GM21737 (cell line): ENCODE data around the gene PIM3.

Source experiments
- ATAC-seq: cut with Tn5 transposase; IDR thresholded peaks from one replicate; pipeline ENCODE4 v1.9.1; 2021; ENCODE audit warnings: mild to moderate bottlenecking, moderate library complexity; ENCODE audit not compliant: unreplicated experiment

Gene PIM3

DNA sequence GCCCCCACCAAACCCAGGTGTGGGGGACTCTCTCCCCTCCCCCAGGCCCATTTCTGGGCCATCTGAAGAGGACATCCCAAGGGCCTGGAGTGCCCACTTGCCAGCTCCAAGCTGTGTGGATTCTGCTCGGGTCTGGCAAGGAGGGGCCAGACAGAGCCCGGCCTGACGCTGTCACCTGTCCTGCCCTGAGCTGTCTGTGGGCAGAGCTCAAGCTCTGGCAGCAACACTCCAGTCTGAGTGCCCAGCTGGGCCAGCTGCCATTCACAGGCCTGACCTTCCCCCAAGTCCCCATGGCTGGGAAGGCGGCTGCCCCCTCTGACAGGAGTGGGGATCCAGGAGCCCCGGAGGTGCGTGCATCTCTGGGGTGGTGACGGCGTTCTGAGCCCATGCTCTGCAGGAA lies 6.2 kb upstream of the PIM3 start:
- ATAC-seq = no peak

- ATAC-seq = no peak
Measured at GRCh38 chr22:49954991-49955580, 5.5 kb upstream of the PIM3 start.

DNA sequence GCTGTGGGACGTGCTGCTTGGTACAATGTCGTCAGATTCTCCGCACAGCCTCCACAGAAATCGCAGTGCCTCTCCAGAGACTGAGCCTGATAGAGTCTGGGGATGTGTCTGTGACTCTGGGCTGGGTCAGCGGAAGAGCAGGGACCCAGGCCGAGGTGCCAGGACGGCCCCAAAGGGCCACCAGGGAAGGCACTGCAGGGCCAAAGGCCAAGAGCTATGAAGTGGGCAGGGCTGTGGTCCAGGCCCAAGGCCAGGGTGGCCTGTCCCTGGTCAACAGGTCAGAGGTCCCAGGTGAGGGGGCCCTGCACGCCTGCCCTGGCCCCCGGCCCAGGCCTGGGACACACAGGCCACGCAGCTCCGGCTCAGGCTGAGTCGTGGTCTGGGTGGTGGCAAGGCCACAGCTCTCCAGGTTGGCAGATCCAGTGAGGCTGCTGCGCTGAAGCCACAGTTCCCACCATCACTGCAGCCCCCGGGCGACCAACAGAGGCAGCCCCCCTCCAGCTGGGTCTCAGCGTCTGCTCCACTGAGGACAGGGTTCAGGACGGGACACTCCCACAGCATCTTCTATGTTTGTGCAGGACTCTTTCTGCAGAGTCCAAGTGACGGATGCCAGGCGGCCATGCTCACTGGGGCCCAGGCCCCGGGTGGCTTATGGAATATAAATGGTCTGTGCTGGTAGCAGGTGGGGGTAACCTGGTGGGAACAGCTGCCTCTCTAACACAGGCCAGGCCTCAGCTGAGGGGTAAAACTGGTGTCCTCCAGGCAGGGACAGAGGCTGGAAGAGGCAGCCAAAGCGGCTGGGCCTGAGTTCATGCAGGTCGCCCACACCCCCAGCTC lies 4.8 kb upstream of the PIM3 start:
- ATAC-seq = no peak

- no peak for ATAC-seq
Measured at GRCh38 chr22:49956418-49956770, 4.2 kb upstream of the PIM3 start.

- ATAC-seq = no peak
Measured at GRCh38 chr22:49956914-49957825, 3.4 kb upstream of the PIM3 start.

GRCh38 chr22:49957826-49958365 lies 2.7 kb upstream of the PIM3 start:
- no peak for ATAC-seq

GRCh38 chr22:49958366-49958921 lies 2.1 kb upstream of the PIM3 start:
- no peak for ATAC-seq

DNA sequence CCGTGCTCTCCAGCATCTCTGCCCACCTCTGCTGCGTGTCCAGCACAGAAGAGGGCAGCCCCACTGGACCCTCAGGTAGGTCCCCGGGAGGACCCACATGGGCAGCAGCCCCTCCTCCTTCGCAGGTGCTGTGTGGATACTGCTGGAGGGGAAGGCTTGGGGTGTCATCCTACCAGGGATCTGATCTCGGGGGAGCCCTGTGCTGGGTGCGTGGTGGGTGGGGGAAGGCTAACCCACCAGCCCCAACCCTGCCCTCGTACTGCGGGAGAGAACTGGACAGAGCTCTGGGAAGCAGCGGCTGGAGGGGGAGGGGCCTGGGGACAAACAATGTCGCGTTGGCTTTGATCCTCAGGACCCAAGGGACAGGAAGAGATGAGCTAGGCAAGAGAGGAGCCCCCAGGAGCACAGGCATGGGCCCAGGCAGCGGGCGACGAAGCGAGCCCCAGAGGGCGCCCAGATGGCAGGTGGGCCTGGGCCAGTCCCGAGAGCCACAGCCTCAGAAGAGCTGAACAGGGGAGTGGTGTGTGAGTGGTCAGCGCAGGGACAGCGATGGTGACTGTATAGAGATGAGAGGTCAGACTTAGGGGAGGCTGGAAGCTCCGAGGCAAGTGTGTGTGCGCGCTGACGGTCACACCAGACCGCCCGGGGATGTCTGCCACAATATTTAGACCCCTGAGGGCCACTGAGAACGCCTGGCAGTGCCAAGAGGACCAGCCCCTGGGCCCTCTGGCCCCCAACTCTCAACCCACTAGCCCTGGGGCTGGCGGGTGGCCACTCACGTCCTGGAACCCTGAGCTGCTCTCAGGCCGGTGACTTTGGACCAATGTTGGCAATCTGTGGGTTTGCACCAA lies 1.4 kb upstream of the PIM3 start:
- no peak for ATAC-seq

DNA sequence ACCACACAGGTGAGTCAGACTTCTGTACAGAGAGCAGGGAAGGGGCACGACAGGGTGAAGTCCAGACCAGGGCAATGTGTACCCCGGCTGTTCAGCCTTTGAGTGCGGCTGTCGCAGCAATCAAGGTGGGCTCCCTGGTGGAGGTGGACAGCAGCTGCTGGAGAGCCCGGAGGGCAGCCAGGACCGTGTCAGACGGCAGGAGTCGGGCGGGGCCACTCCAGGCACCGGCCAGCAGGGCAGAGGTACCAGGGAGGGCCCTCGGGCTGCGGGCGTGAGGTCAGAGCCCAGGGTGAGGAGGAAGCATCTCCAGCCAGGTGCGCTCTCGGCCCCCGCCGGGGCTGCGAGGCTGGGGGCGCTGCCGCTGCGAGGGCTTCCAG lies 802 bp upstream of the PIM3 start:
- ATAC-seq = no peak

GRCh38 chr22:49961005-49961600 lies 531 bp downstream of the PIM3 start:
- no peak for ATAC-seq

DNA sequence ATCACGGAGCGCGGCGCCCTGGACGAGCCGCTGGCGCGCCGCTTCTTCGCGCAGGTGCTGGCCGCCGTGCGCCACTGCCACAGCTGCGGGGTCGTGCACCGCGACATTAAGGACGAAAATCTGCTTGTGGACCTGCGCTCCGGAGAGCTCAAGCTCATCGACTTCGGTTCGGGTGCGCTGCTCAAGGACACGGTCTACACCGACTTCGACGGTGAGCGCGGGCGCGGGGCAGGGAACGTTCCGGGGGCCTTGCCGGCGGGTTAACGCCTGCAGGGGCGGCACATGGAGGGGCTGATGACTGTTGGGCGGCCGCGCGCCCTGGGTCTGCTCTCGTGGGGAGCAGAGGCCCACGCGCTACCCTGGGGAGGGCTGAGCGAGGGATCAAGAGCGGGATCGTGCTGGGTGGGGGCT lies 1.0 kb downstream of the PIM3 start:
- ATAC-seq = no peak

GRCh38 chr22:49962012-49962750 lies 1.6 kb downstream of the PIM3 start:
- ATAC-seq = no peak

DNA sequence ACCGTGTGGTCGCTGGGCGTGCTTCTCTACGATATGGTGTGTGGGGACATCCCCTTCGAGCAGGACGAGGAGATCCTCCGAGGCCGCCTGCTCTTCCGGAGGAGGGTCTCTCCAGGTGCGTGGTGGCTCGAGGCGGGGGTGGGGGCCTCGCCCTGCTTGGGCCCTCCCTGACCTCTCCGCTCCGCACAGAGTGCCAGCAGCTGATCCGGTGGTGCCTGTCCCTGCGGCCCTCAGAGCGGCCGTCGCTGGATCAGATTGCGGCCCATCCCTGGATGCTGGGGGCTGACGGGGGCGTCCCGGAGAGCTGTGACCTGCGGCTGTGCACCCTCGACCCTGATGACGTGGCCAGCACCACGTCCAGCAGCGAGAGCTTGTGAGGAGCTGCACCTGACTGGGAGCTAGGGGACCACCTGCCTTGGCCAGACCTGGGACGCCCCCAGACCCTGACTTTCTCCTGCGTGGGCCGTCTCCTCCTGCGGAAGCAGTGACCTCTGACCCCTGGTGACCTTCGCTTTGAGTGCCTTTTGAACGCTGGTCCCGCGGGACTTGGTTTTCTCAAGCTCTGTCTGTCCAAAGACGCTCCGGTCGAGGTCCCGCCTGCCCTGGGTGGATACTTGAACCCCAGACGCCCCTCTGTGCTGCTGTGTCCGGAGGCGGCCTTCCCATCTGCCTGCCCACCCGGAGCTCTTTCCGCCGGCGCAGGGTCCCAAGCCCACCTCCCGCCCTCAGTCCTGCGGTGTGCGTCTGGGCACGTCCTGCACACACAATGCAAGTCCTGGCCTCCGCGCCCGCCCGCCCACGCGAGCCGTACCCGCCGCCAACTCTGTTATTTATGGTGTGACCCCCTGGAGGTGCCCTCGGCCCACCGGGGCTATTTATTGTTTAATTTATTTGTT lies 2.4 kb downstream of the PIM3 start:
- no peak for ATAC-seq

DNA sequence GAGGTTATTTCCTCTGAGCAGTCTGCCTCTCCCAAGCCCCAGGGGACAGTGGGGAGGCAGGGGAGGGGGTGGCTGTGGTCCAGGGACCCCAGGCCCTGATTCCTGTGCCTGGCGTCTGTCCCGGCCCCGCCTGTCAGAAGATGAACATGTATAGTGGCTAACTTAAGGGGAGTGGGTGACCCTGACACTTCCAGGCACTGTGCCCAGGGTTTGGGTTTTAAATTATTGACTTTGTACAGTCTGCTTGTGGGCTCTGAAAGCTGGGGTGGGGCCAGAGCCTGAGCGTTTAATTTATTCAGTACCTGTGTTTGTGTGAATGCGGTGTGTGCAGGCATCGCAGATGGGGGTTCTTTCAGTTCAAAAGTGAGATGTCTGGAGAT lies 3.1 kb downstream of the PIM3 start:
- no peak for ATAC-seq

GRCh38 chr22:49964136-49965090 lies 3.8 kb downstream of the PIM3 start:
- no peak for ATAC-seq

DNA sequence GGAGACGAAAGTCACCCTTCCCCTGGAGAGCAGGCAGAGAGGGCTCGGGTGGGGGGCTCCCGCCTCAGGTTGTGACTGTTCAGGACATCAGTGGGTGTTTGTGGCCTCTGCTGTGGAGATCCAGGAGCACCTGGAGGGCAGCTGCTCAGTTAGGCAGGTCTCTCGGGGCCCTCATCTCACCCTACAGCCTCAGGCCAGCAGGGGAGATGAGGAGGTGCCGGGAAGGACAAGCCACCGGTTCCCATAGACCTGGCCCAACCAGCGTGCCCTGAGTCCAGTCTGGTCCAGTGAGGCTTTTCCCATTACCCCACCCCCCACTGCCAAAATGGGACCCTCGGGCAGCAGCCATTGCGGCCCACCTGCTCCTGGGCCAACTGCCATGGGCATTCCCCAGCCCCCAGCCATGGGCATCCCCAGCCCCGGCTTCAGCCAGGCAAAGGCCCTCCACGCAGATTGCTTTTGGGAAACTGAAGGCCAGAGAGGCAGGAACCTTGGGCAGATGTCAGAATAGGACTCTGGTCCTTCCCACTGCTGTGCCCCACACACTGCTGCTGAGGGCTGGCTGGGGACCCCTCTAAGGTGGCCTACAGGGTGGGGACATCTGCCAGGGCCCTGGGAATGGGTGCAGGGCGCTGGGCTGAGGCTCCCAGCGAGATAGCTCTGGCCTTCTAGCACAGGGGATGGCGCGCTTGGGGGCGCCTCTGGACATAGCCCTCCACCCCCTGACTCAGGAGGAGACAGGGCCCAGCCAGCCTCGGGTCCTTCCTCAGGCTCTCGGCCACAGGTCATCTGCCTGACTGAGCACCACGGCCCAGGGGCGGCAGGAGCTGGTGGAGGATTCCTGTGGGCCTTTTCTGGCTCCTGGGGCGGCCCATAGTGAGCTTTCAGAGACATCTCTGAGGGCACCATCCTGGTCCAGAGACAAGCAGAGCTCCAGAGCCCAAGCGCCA lies 4.8 kb downstream of the PIM3 start:
- no peak for ATAC-seq
